DMS 273 (cell line): ENCODE data around the gene MARCHF7.
A peak's percentile ranks its signal among the peaks of the same experiment; 100 is the strongest.
"Not testable (repeated sequence)": the region's sequence is repeated elsewhere in the genome, so short reads cannot be mapped to it uniquely, and the experiment has no call there.

Experiments used
- DNase-seq: peaks from one replicate; lab custom pipeline; 2025; ENCODE audit not compliant: unreplicated experiment; lab: John Stamatoyannopoulos, UW

The MARCHF7 gene

DNA sequence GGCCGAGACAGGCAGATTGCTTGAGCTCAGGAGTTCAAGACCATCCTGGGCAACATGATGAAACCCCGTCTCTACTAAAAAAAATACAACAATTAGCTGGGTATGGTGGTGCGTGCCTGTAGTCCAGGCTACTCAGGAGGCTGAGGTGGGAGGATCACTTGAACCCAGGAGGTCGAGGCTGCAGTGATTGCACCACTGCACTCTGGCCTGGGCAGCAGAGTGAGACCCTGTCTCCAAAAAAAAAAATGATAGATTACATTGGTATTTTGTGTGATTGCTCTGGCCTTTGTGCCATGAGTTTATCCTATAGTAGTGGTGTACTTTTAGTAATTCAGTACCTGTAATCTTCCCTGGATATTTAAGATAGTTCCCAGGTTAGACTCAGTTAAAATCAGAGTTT is 4.1 kb downstream of the MARCHF7 start:
- not testable (repeated sequence) for DNase-seq

DNA sequence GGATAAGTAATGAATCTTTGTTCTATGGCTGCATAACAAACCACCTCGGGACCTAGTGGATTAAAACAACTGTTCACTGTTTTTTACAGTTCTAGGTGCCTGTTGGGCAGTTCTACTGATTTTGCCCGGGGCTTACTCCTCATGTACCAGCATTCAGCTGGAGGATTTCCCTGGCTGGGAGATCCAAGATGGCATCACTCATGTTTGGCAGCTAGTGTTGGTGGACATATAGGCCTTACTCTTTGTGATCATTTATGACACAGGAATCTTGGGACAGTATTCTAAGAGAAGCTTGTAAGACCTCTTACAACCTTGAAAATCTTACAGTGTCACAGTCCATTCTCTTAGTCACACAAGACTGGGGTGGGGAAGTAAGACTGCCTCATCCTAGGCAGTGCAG is 4.6 kb downstream of the MARCHF7 start:
- no peak for DNase-seq

GRCh38 chr2:159720676-159721075 is 8.4 kb downstream of the MARCHF7 start:
- DNase-seq, result no peak

DNA sequence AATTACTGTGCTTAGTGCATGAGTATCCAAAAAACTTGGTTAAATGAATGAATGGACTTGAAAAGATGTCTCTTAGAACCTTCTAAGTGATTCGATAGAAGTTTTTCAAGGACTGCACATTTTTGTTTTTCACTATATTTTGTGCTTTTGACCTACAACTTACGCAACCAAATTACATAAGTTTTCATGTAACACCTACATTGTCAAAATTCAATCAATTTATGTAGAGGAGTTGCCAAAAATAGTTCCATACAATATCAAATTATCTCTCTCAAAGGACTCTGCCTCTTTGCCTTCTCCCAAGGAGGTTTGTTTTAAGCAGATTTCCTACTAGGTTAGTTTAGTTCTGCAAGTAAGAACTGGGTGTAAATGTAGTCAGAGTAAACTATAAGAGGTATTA is 10.3 kb downstream of the MARCHF7 start:
- no peak for DNase-seq

DNA sequence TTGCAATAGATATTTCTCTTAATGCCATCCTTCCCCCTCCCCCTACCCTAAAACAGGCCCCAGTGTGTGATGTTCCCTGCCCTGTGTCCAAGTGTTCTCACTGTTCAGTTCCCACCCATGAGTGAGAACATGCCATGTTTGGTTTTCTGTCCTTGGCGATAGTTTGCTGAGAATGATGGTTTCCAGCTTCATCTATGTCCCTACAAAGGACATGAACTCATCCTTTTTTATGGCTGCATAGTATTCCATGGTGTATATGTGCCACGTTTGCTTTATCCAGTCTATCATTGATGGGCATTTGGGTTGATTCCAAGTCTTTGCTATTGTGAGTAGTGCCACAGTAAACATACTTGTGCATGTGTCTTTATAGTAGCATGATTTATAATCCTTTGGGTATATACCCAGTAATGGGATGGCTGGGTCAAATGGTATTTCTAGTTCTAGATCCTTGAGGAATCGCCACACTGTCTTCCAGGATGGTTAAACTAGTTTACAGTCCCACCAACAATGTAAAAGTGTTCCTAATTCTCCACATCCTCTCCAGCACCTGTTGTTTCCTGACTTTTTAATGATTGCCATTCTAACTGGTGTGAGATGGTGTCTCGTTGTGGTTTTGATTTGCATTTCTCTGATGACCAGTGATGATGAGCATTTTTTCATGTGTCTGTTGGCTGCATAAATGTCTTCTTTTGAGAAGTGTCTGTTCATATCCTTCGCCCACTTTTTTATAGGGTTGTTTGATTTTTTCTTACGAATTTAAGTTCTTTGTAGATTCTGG is 12.7 kb downstream of the MARCHF7 start:
- DNase-seq, result not testable (repeated sequence)

- DNase-seq, result no peak
Observed at GRCh38 chr2:159725713-159726112, 13.4 kb downstream of the MARCHF7 start.

- DNase-seq, result no peak
Observed at GRCh38 chr2:159728629-159729028, 16.3 kb downstream of the MARCHF7 start.

DNA sequence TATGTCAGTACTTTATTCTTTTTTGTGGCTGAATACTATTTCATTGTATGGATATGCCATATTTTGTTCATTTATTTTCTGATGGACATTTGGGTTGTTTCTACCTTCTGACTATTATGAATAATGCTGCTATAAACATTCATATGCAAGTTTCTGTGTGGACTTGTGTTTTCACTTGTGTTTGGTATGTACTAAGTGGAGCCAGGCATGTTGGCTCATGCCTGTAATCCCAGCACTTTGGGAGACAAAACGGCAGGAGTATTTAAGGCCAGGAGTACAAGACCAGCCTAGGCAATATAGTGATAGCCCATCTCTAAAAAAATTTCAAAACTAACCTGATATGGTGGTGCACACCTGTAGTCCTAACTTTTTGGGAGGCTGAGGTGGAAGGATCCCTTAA is 23.3 kb downstream of the MARCHF7 start:
- DNase-seq, result no peak

- DNase-seq, result no peak
Observed at GRCh38 chr2:159736048-159736447, 23.7 kb downstream of the MARCHF7 start.

DNA sequence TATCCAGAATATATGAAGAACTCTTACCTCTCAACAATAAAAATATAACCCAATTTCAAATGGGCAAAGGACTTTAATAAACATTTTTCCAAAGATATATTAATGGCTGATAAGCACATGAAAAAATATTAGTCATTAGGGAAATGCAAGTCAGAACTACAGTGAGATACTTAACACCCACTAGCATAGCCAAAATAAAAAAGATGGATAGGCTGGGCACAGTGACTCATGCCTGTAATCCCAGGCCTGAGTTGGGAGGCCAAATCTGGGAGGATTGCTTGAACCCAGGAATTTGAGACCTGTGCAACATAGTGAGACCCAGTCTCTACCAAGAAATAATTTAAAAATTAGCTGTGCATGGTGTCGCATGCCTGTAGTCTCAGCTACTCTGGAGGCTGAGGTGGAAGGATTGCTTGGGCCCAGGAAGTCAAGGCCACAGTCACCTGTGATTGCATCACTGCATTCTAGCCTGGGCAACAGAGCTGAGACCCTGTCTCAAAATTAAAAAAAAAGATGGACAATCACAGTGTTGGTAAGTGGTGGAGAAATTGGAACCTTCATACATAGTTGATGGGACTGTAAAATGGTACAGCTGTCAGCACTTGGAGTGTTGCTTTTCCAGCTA is 25.1 kb downstream of the MARCHF7 start:
- no peak for DNase-seq

DNA sequence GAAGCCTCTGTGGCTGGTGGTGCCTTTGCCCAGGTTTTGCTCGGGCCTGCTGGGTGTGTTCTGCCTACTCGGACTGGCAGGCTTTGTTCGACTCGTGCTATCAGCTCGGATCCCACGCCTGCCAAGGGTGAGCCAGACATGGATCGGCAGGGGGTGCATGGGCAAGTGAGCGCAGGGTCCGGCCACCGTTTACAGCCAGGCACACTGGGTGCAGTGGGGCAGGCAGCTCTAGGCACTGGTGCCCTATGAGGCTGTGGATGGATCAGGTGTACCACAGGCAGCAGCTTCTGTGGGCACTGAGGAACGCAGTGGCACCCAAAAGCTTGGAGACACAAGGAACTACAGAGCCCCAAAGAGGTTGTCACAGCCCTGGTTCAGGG is 25.6 kb downstream of the MARCHF7 start:
- DNase-seq, result no peak

DNA sequence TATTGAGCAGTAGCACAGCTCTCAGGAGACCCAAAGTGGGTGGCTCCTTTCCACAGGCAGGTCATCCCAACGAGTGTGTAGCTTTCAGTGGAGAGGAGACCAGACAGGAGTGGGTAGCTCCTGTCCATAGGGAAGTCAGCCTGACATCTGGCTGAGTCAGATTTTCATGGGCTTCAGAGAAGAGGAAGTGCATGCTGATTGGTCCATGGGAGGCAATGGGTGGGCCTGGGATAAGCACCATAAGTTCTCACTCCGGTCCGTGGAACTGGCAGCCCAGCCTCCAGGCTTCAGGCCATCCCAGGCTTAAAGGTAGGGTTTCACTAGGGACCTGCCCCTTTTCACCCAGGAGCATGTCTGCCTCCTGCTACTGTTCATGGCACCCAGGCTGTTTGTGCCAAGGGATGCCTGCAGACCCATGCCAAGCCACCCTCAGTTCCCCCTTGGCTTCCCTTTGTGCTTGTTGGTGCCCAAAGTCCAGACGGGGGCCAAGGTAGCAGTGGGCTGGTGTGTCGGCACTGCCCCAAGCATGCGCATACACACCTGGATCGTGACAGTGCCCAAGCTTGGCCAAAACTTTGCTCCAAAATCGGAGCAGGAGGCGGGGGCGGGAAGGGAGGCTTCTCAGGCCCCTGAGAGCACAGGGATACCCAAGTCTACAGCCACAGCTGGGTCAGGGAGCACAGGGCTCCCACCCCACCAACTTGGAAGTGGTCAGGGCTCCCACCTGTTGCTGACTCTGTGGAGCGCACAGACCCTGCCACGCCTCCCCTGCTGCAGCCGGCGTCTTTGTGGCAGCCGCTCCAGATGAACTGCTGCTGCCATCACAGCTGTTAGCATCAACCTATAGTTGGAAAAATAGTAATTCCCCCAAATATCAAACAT is 26.4 kb downstream of the MARCHF7 start:
- DNase-seq, result peak; percentile 20

- DNase-seq, result no peak
Observed at GRCh38 chr2:159742846-159743245, 30.5 kb downstream of the MARCHF7 start.

DNA sequence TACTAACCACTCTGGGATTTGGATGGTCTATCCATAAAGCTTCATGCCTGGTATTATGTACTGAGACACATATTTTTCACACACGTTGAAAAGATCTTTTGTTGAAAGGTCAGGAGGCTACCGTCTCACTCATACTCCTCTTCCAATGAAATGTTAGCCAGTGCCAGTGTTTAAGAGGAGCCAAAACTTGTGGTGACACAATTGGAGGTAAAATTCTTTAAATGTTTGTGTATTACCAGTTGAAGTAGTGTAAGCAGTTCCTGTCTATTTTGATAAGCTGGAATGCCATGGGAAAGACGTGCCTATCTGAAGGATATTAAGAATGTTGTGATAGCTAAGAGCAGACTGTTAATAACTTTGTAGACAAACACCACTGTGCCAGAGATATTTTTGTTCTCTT is 32.1 kb downstream of the MARCHF7 start:
- DNase-seq, result no peak

DNA sequence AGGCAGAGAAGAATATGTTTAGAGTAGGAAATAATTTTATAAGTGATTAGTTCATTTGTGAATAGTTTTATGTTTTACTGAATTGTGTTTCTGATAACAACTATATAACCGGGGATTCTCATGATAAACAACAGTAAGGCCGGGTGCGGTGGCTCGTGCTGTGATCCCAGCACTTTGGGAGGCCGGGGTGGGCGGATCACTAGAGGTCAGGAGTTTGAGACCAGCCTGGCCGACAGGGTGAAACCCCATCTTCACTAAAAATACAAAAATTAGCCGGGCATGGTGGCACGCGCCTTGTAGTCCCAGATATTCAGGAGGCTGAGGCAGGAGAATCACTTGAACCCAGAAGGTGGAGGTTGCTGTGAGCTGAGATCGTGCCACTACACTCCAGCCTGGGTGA is 32.9 kb downstream of the MARCHF7 start:
- not testable (repeated sequence) for DNase-seq

- no peak for DNase-seq
Observed at GRCh38 chr2:159748089-159748488, 35.8 kb downstream of the MARCHF7 start.

GRCh38 chr2:159750873-159751272 is 38.6 kb downstream of the MARCHF7 start:
- no peak for DNase-seq

GRCh38 chr2:159753797-159754196 is 41.5 kb downstream of the MARCHF7 start:
- DNase-seq, result no peak

GRCh38 chr2:159755014-159755413 is 42.7 kb downstream of the MARCHF7 start:
- no peak for DNase-seq

- peak; percentile 41 for DNase-seq
Observed at GRCh38 chr2:159755788-159756187, 43.5 kb downstream of the MARCHF7 start.

- no peak for DNase-seq
Observed at GRCh38 chr2:159758239-159758638, 45.9 kb downstream of the MARCHF7 start.

- DNase-seq, result no peak
Observed at GRCh38 chr2:159758686-159759085, 46.4 kb downstream of the MARCHF7 start.
